ENCODE measurements around the gene GTF2I.

- TF ChIP-seq CTCF (conservative IDR thresholded peaks at IDR 0.05; ENCODE audit: low read length) (no peak), EZH2phosphoT487 (IDR thresholded peaks at IDR 0.05; ENCODE audit: borderline replicate concordance) (no peak)
Observed at GRCh38 chr7:74665296-74665938, 7.9 kb downstream of the GTF2I start.
